Adrenal gland (tissue), 12 donors: ENCODE data around the gene LY6G6D. TPM values are rescaled to one million over a fixed set of nuclear protein-coding genes. Genes with fewer than 3 reads are reported as not detected.

Experiments used
- DNase-seq, 7 donors: peaks; one replicate each; pipeline ENCODE4 v3.0.0-alpha.2; 2019 to 2020
- H3K27ac ChIP-seq, 5 donors: fragments of 200-600 bp; sonication (generic) in 4 of 5; 1 replicate in 3 of 5; 2 replicates in 2 of 5; pipeline versions ENCODE4 v1.5.1 to v1.8.0; 2016 to 2020; ENCODE audit warnings: mild to moderate bottlenecking in 1 of 5
- H3K27me3 ChIP-seq: fragments of 200-600 bp; 2 replicates; pipeline ENCODE4 v1.8.0; 2021
- H3K36me3 ChIP-seq, 2 donors: fragments of 200-600 bp; replicated peaks in 1 of 2; 1 replicate in 1 of 2; 2 replicates in 1 of 2; pipeline versions ENCODE4 v1.5.1 to v1.8.0; 2018 to 2022
- H3K4me1 ChIP-seq, 2 donors: fragments of 200-600 bp; replicated peaks in 1 of 2; 1 replicate in 1 of 2; 2 replicates in 1 of 2; pipeline versions ENCODE4 v1.5.1 to v1.8.0; 2018 to 2021
- H3K4me3 ChIP-seq, 4 donors: fragments of 200-600 bp; sonication (generic) in 3 of 4; one replicate each; pipeline ENCODE4 v1.5.1; 2016 to 2018
- H3K9me3 ChIP-seq, 3 donors: fragments of 200-600 bp; sonication (generic) in 1 of 3; replicated peaks in 1 of 3; 1 replicate in 2 of 3; 2 replicates in 1 of 3; pipeline versions ENCODE4 v1.5.1 to v1.8.0; 2016 to 2021
- POLR2A ChIP-seq, 2 donors: fragments of 450-650 bp; IDR thresholded peaks; one replicate each; pipeline ENCODE4 v1.6.1; 2017; ENCODE audit warnings: antibody characterized with exemption in 2 of 2, mild to moderate bottlenecking in 2 of 2, moderate library complexity in 1 of 2
- WGBS, 4 donors: extraction: QIAGEN DNeasy Blood & Tissue Kit in 2 of 4; methylation state at CpG; one replicate each; pipeline versions ENCODE4 v1.1.5 to v1.1.7; 2013 to 2017; 5-methylcytosine and 5-hydroxymethylcytosine counted together
- intact Hi-C, 2 donors: fragments of 100-400 bp; cut with DNase I; formaldehyde crosslinking; loops; one replicate each; pipeline versions ENCODE4 v1.14.1 to v1.15.0; 2022 to 2023
- polyA plus RNA-seq, 3 donors: library from polyadenylated mRNA; stranded (reverse); fragments of 200-250 nt in 2 of 3; fragments of 350-450 nt in 1 of 3; fragmentation: Illumina TruSeq in 1 of 3; extraction: RNeasy Lipid Tissue Mini Kit (QIAGEN cat#74804) in 1 of 3; gene quantifications; one replicate each; pipeline ENCODE4 v1.2.3, GENCODE V29; 2013 to 2014
- total RNA-seq, 9 donors: library from RNA; depleted of rRNA in 4 of 9; stranded (reverse); fragments of >200 nt in 4 of 9; fragments of 120-200 nt in 1 of 9; fragmentation: NEBNext Ultra II Directional in 1 of 9; extraction: Animal tissue kit (Norgen Biotek cat#: 25700) in 1 of 9; gene quantifications; one replicate each; pipeline versions ENCODE4 v1.1.0 to v1.2.4, GENCODE V29; 2013 to 2023
- TF ChIP-seq, protein P1 (sequence below), 6 experiments: fragments of 450-650 bp in 4 of 6; fragments of 200-600 bp in 2 of 6; sonication (generic) in 1 of 6; IDR thresholded peaks; 1 replicate in 5 of 6; 2 replicates in 1 of 6; pipeline versions ENCODE4 v1.5.1 to v1.8.0; 2016 to 2021; ENCODE audit warnings: antibody characterized with exemption in 6 of 6, mild to moderate bottlenecking in 2 of 6, moderate library complexity in 1 of 6
- donor health status: healthy with polysubstance abuse.
- donor health status: Bipolar disorder and iron deficiency.
- donor health status: DM: yes; HTN: yes; CAD: no.
- donor health status: DM: no; HTN: no; CAD: no.
- donor health status: DM: no; HTN: no; CAD: no.
- donor health status: DM: yes; HTN: yes; CAD: no.

The LY6G6D gene
- total and polyA plus RNA-seq, 12 donors: not detected

GRCh38 chr6:31717499-31718222, 2.5 kb downstream of the LY6G6D start:
- TF ChIP-seq POLR2A (IDR thresholded peaks at IDR 0.05): no peak
- TF ChIP-seq, protein P1, sequence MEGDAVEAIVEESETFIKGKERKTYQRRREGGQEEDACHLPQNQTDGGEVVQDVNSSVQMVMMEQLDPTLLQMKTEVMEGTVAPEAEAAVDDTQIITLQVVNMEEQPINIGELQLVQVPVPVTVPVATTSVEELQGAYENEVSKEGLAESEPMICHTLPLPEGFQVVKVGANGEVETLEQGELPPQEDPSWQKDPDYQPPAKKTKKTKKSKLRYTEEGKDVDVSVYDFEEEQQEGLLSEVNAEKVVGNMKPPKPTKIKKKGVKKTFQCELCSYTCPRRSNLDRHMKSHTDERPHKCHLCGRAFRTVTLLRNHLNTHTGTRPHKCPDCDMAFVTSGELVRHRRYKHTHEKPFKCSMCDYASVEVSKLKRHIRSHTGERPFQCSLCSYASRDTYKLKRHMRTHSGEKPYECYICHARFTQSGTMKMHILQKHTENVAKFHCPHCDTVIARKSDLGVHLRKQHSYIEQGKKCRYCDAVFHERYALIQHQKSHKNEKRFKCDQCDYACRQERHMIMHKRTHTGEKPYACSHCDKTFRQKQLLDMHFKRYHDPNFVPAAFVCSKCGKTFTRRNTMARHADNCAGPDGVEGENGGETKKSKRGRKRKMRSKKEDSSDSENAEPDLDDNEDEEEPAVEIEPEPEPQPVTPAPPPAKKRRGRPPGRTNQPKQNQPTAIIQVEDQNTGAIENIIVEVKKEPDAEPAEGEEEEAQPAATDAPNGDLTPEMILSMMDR (IDR thresholded peaks at IDR 0.05): no peak
- intact Hi-C loops: no loop called here
- 56 to 75% (median 72%) methylated on average over 10 of the region's 10 CpGs for WGBS, 4 donors

DNA sequence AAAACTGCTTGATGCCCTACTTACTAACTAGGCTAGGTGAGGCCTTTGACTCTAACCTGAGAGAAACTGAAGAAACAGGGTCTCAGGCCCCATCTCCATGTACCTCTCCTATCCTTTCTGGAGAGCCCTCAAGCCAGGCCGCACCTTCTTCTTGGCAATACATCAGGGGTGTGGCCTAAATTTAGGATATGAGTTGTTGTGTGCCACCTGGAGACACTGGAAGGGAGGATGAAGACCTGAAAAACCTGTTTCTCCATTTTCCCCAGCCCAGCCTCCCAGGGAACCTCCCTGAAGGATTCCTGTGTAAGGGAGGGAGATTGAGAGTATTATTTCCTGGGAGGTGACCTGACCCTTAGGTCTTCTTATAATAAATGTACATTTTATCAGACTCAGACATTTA, 3.1 kb downstream of the LY6G6D start:
- TF ChIP-seq, protein P1 (IDR thresholded peaks at IDR 0.05): no peak
- TF ChIP-seq POLR2A (IDR thresholded peaks at IDR 0.05): no peak
- no peak overlapping the region for H3K27ac ChIP-seq
- no peaks in the 10 kb centered on the region for H3K9me3 ChIP-seq
- 75 to 86% (median 85%) methylated on average over 1 of the region's 1 CpG for WGBS, 4 donors
- intact Hi-C loops: no loop called here
- no peaks in the 10 kb centered on the region for H3K27me3 ChIP-seq
- no peaks in the 10 kb centered on the region for H3K4me1 ChIP-seq
- H3K4me3 ChIP-seq: no peak overlapping the region
- DNase-seq: no peak
- no peaks in the 10 kb centered on the region for H3K36me3 ChIP-seq

More at GRCh38 chr6:31717499-31718222, 2.5 kb downstream of the LY6G6D start:
- no peaks in the 10 kb centered on the region for H3K4me1 ChIP-seq
- no peaks in the 10 kb centered on the region for H3K9me3 ChIP-seq
- no peaks in the 10 kb centered on the region for H3K36me3 ChIP-seq
- H3K27me3 ChIP-seq: no peaks in the 10 kb centered on the region
- H3K27ac ChIP-seq: no peak overlapping the region
- no peak overlapping the region for H3K4me3 ChIP-seq
- DNase-seq: no peak

GRCh38 chr6:31719001-31719400, 3.9 kb downstream of the LY6G6D start:
- H3K36me3 ChIP-seq: no peaks in the 10 kb centered on the region
- TF ChIP-seq, protein P1 (IDR thresholded peaks at IDR 0.05): no peak
- no peak for TF ChIP-seq POLR2A (IDR thresholded peaks at IDR 0.05)
- no peak overlapping the region for H3K27ac ChIP-seq
- WGBS, 4 donors: 77 to 81% (median 80%) methylated on average over 4 to 6 of the region's 6 CpGs
- H3K27me3 ChIP-seq: no peaks in the 10 kb centered on the region
- no peak for DNase-seq
- H3K9me3 ChIP-seq: no peaks in the 10 kb centered on the region
- no peaks in the 10 kb centered on the region for H3K4me1 ChIP-seq
- H3K4me3 ChIP-seq: no peak overlapping the region
- intact Hi-C loops: no loop called here

- TF ChIP-seq POLR2A (IDR thresholded peaks at IDR 0.05): no peak
- TF ChIP-seq, protein P1 (IDR thresholded peaks at IDR 0.05): no peak
- Histone ChIP-seq H3K9me3 (no peaks in the 10 kb centered on the region), H3K27me3 (no peaks in the 10 kb centered on the region), H3K4me3 (no peak overlapping the region), H3K36me3 (no peaks in the 10 kb centered on the region), H3K4me1 (no peaks in the 10 kb centered on the region), H3K27ac (no peak overlapping the region)
- intact Hi-C loops: no loop called here
- WGBS, 4 donors: 84 to 92% (median 87%) methylated on average over 5 of the region's 5 CpGs
- DNase-seq: no peak
These were observed 5.1 kb downstream of the LY6G6D start for GRCh38 chr6:31720196-31720770.
